Activated B cell treated with CpG ODN at 0.5 μM for 24 hours (primary cell): ENCODE results near the gene WASL. TPM values are rescaled to one million over a fixed set of nuclear protein-coding genes. Genes with fewer than 3 reads are reported as not detected.

Experiments
- ATAC-seq: fragments of 200-7000 bp; cut with Tn5 transposase; one replicate; pipeline ENCODE4 v1.10.0; 2021; ENCODE audit warnings: low read depth, mild to moderate bottlenecking, moderate library complexity
- CTCF ChIA-PET: fragments of 350-600 bp; sonication (Branson Sonifier 250); formaldehyde crosslinking; loops from one replicate; lab custom pipeline; 2021; ENCODE audit warnings: antibody characterized with exemption; lab: Charles Lee
- POLR2A ChIA-PET: fragments of 350-600 bp; sonication (Branson Sonifier 250); formaldehyde crosslinking; loops from one replicate; lab custom pipeline; 2021; ENCODE audit warnings: antibody characterized with exemption; lab: Charles Lee
- DNase-seq: peaks from one replicate; pipeline ENCODE4 v3.0.0; 2022
- H3K27ac Mint-ChIP-seq: one replicate; pipeline ENCODE4 v1.8.0; 2020; ENCODE audit warnings: mixed read lengths
- H3K27me3 Mint-ChIP-seq: one replicate; pipeline ENCODE4 v1.8.0; 2021; ENCODE audit warnings: mixed read lengths
- H3K36me3 Mint-ChIP-seq: one replicate; pipeline ENCODE4 v1.8.0; 2021; ENCODE audit warnings: low read depth, mixed read lengths
- H3K4me1 Mint-ChIP-seq: one replicate; pipeline ENCODE4 v1.8.0; 2021; ENCODE audit warnings: mixed read lengths
- H3K4me3 Mint-ChIP-seq: one replicate; pipeline ENCODE4 v1.8.0; 2020; ENCODE audit warnings: mild to moderate bottlenecking, mixed read lengths
- H3K9me3 Mint-ChIP-seq: one replicate; pipeline ENCODE4 v1.8.0; 2020; ENCODE audit warnings: mixed read lengths
- intact Hi-C: fragments of 100-400 bp; cut with micrococcal nuclease; formaldehyde crosslinking; loops from one replicate; pipeline ENCODE4 v1.15.1; 2024
- total RNA-seq: library from RNA; stranded (reverse); gene quantifications from 2 replicates; pipeline ENCODE4 v1.2.3, GENCODE V29; 2022
- TF ChIP-seq, protein P1 (sequence below): fragments of 200-600 bp; IDR thresholded peaks from one replicate; pipeline ENCODE4 v1.8.0; 2022; ENCODE audit warnings: antibody characterized with exemption, mild to moderate bottlenecking

Gene WASL
- total RNA-seq, 1 donor from 2014 or later: 6.9 TPM

- no peaks in the 10 kb centered on the region for H3K4me1 Mint-ChIP-seq
These were observed 93.2 kb downstream of the WASL start, which contains the start of gene LMOD2 for GRCh38 chr7:123655614-123656013. Gene LMOD2, plus strand, starts transcription at chr7:123655866. Its CDS starts 98 bp downstream, at chr7:123655964.

GRCh38 chr7:123653162-123653561 lies 95.6 kb downstream of the WASL start:
- ChIA-PET CTCF (no interaction called here), POLR2A (no interaction called here)

More at GRCh38 chr7:123655614-123656013, 93.2 kb downstream of the WASL start, which contains the start of gene LMOD2:
- POLR2A ChIA-PET: no interaction called here
- intact Hi-C loops: no loop called here
- H3K9me3 Mint-ChIP-seq: no peaks in the 10 kb centered on the region
- DNase-seq (no peak), ATAC-seq (no peak)
- H3K4me3 Mint-ChIP-seq: no peak within 1 kb of the TSS
- CTCF ChIA-PET: no interaction called here
- H3K27ac Mint-ChIP-seq: no peak within 1 kb of the TSS
- H3K27me3 Mint-ChIP-seq: peaks cover 5% of the 10 kb centered on the region
- TF ChIP-seq, protein P1, sequence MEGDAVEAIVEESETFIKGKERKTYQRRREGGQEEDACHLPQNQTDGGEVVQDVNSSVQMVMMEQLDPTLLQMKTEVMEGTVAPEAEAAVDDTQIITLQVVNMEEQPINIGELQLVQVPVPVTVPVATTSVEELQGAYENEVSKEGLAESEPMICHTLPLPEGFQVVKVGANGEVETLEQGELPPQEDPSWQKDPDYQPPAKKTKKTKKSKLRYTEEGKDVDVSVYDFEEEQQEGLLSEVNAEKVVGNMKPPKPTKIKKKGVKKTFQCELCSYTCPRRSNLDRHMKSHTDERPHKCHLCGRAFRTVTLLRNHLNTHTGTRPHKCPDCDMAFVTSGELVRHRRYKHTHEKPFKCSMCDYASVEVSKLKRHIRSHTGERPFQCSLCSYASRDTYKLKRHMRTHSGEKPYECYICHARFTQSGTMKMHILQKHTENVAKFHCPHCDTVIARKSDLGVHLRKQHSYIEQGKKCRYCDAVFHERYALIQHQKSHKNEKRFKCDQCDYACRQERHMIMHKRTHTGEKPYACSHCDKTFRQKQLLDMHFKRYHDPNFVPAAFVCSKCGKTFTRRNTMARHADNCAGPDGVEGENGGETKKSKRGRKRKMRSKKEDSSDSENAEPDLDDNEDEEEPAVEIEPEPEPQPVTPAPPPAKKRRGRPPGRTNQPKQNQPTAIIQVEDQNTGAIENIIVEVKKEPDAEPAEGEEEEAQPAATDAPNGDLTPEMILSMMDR: no peak
- no peaks in the 10 kb centered on the region for H3K36me3 Mint-ChIP-seq

DNA sequence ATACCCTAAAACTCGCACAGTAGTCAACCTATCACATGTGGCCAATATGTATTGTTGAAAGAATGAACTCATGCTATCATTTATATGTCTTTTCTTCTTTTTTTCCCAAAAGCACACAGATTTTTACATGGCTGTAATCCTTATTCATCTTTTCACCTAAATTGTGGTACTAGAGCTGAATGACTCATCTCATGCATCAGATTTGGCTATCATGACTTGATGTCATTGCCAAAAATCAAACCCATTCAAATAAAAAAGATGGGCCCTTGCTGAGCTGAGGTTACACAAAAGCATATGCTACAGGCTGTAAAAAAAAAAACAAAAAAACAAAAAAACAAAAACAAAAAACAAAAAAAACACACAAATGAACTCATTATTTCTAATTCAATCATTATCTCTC lies 96.4 kb downstream of the WASL start:
- TF ChIP-seq, protein P1: no peak
- ATAC-seq: no peak
- Mint-ChIP-seq H3K9me3 (no peaks in the 10 kb centered on the region), H3K36me3 (no peaks in the 10 kb centered on the region), H3K27ac (no peak overlapping the region), H3K4me1 (no peaks in the 10 kb centered on the region), H3K27me3 (peaks cover 4% of the 10 kb centered on the region), H3K4me3 (no peak overlapping the region)
- ChIA-PET CTCF (no interaction called here), POLR2A (no interaction called here)
- no peak for DNase-seq
- intact Hi-C loops: no loop called here

More at GRCh38 chr7:123653162-123653561, 95.6 kb downstream of the WASL start:
- no peaks in the 10 kb centered on the region for H3K4me1 Mint-ChIP-seq
- no peak for DNase-seq
- TF ChIP-seq, protein P1: no peak
- no peaks in the 10 kb centered on the region for H3K36me3 Mint-ChIP-seq
- H3K27ac Mint-ChIP-seq: no peak overlapping the region
- no peak overlapping the region for H3K4me3 Mint-ChIP-seq
- no peaks in the 10 kb centered on the region for H3K9me3 Mint-ChIP-seq
- H3K27me3 Mint-ChIP-seq: peaks cover 4% of the 10 kb centered on the region
- intact Hi-C loops: no loop called here
- ATAC-seq: no peak

- DNase-seq (no peak), ATAC-seq (no peak)
- POLR2A ChIA-PET: no interaction called here
- intact Hi-C loops: no loop called here
- H3K9me3 Mint-ChIP-seq: no peaks in the 10 kb centered on the region
- H3K36me3 Mint-ChIP-seq: no peaks in the 10 kb centered on the region
- CTCF ChIA-PET: no interaction called here
- no peak overlapping the region for H3K4me3 Mint-ChIP-seq
- no peak overlapping the region for H3K27ac Mint-ChIP-seq
- TF ChIP-seq, protein P1: no peak
- H3K27me3 Mint-ChIP-seq: peaks cover 4% of the 10 kb centered on the region
- H3K4me1 Mint-ChIP-seq: no peaks in the 10 kb centered on the region
These were observed 98.2 kb downstream of the WASL start for GRCh38 chr7:123650595-123650994.

DNA sequence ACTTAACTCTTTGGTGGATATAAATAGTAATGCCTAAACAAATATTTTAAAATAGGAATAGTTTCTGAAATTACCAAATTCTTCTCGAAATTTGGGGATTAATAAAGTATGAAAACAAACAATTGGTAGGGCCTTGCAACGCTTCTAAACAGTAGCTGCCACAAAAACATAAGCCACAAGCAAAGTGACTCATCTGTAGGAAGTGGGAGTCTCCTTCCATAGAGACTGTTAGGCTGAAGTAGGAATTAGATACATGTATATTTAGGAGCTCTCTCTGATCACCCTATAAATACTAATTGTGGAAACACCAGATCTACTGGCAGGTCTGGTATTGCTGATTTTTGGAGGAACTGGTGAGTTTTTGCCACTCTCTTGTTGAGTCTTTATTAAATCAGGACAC lies 98.8 kb downstream of the WASL start:
- Mint-ChIP-seq H3K4me3 (no peak overlapping the region), H3K27me3 (peaks cover 4% of the 10 kb centered on the region), H3K4me1 (no peaks in the 10 kb centered on the region), H3K27ac (no peak overlapping the region), H3K36me3 (no peaks in the 10 kb centered on the region), H3K9me3 (no peaks in the 10 kb centered on the region)
- DNase-seq (no peak), ATAC-seq (no peak)
- ChIA-PET POLR2A (no interaction called here), CTCF (no interaction called here)
- intact Hi-C loops: no loop called here
- TF ChIP-seq, protein P1: no peak
